Stimulated activated effector memory CD8-positive, alpha-beta T cell treated with anti-CD3 and anti-CD28 coated beads, Interleukin-12 subunit alpha, Interleukin-12 subunit beta, amount 100 ng/mL, for 72 hours (primary cell): ENCODE results near the gene GATAD1.
A peak's percentile ranks its signal among the peaks of the same experiment; 100 is the strongest.
"Not testable (repeated sequence)": the region's sequence is repeated elsewhere in the genome, so short reads cannot be mapped to it uniquely, and the experiment has no call there.

ENCODE experiments used
- ATAC-seq: fragments of 150-1000 bp; cut with Tn5 transposase; 2 replicates; pipeline ENCODE4 v1.10.0; 2021
- DNase-seq, 2 donors: peaks; one replicate each; pipeline ENCODE4 v3.0.0; 2021 to 2022; ENCODE audit warnings: low spot score in 2 of 2
- H3K27ac Mint-ChIP-seq: one replicate; pipeline ENCODE4 v1.8.0; 2022; ENCODE audit warnings: mild to moderate bottlenecking, mixed read lengths
- H3K36me3 Mint-ChIP-seq: one replicate; pipeline ENCODE4 v1.8.0; 2022; ENCODE audit warnings: mild to moderate bottlenecking, mixed read lengths
- H3K4me1 Mint-ChIP-seq: one replicate; pipeline ENCODE4 v1.8.0; 2022; ENCODE audit warnings: mixed read lengths
- H3K4me3 Mint-ChIP-seq: one replicate; pipeline ENCODE4 v1.8.0; 2022; ENCODE audit warnings: mild to moderate bottlenecking, mixed read lengths
- H3K9me3 Mint-ChIP-seq: one replicate; pipeline ENCODE4 v1.8.0; 2022; ENCODE audit warnings: mixed read lengths

GATAD1 gene

GRCh38 chr7:92447345-92448204 lies at the start of gene GATAD1:
GATAD1 (plus strand) TSS chr7:92447482; CDS start chr7:92447730, 248 bp downstream.
- H3K4me3 Mint-ChIP-seq: peak within 1 kb of the TSS; percentile 83
- H3K27ac Mint-ChIP-seq: peak within 1 kb of the TSS; percentile 94
- H3K9me3 Mint-ChIP-seq: no peaks in the 10 kb centered on the region
- ATAC-seq (peak; percentile 92), DNase-seq (peak; percentile 80 to 91)
- H3K4me1 Mint-ChIP-seq: peaks cover 6% of the 10 kb centered on the region
- H3K36me3 Mint-ChIP-seq: peaks cover 29% of the 10 kb centered on the region

DNA sequence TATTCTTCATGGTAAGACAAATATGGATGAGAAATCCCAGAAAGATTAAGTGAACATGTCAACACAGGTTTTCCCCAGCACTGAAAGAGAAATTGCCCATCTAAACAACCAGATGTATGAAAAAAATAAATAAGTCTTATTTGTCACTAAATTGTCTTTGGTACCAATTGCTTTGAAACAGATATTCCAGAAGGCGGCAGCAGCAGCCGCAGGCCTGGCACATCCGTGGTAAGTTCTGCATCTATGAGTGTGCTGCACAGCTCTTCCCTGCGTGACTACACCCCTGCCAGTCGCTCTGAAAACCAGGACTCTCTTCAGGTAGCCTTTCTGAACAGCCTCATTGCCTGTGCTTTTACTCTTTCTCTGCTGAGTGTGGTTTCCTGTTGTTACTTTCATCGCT lies 49.7 kb upstream of the GATAD1 start:
- Mint-ChIP-seq H3K4me1 (no peaks in the 10 kb centered on the region), H3K9me3 (no peaks in the 10 kb centered on the region), H3K36me3 (peaks cover 42% of the 10 kb centered on the region), H3K27ac (no peak overlapping the region), H3K4me3 (no peak overlapping the region)
- DNase-seq (no peak), ATAC-seq (no peak)

DNA sequence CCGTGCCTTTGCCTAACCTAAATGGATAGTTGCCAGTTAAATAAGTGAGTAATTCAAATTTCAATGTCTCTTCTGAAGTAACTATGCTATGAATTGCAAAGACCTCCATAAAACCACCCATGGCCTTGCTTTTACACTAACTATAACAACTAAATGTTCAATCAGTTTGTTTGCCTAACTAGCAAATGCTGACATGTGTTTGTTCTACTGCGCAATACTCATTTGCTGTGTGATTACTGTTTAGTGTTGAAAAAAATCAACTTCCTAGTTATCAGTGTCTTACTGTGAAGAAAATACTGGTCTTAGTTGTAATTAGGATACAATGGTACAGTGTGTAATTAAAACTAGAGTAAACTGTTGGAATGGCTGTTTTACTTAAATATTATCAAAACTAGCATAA lies 47.3 kb upstream of the GATAD1 start:
- Mint-ChIP-seq H3K27ac (no peak overlapping the region), H3K36me3 (peaks cover 42% of the 10 kb centered on the region), H3K4me1 (peaks cover 19% of the 10 kb centered on the region), H3K9me3 (no peaks in the 10 kb centered on the region), H3K4me3 (no peak overlapping the region)
- ATAC-seq (no peak), DNase-seq (no peak)

- H3K4me3 Mint-ChIP-seq: peak overlapping the region; percentile 2
- peaks cover 19% of the 10 kb centered on the region for H3K4me1 Mint-ChIP-seq
- peaks cover 16% of the 10 kb centered on the region for H3K36me3 Mint-ChIP-seq
- ATAC-seq (peak; percentile 71), DNase-seq (no peak)
- peak overlapping the region; percentile 48 for H3K27ac Mint-ChIP-seq
- no peaks in the 10 kb centered on the region for H3K9me3 Mint-ChIP-seq
Measured at GRCh38 chr7:92402920-92403759, 44.1 kb upstream of the GATAD1 start.

GRCh38 chr7:92403760-92404074 lies 43.6 kb upstream of the GATAD1 start:
- Mint-ChIP-seq H3K36me3 (peaks cover 10% of the 10 kb centered on the region), H3K4me3 (peak overlapping the region; percentile 2), H3K27ac (peak overlapping the region; percentile 48), H3K4me1 (peaks cover 19% of the 10 kb centered on the region), H3K9me3 (no peaks in the 10 kb centered on the region)
- no peak for DNase-seq
- ATAC-seq: peak; percentile 48

DNA sequence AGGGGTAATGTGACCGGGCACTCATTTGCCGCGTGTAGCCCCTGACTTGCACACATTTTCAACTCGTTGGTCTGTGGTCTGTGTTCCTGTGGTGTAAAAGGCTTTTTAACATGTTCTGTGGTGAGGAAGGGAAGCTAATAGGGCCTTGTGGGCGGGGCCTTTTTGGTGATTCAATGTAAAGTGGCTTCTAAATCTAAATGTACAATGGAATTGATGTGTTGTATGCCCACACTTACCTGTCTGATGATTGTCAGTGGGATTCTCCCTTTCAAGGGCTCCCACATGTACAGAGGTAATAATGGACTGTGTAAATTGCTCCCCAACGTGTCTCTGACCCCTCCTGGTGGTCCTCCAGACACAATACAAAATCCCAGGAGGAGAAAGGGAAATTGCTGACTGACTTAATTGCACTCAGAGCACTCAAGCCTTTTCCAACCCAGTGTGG lies 43.1 kb upstream of the GATAD1 start:
- Mint-ChIP-seq H3K4me1 (peaks cover 19% of the 10 kb centered on the region), H3K36me3 (peaks cover 5% of the 10 kb centered on the region), H3K9me3 (no peaks in the 10 kb centered on the region), H3K4me3 (peak overlapping the region; percentile 2), H3K27ac (peak overlapping the region; percentile 48)
- ATAC-seq (peak; percentile 85), DNase-seq (peak; percentile 17 to 64)

- ATAC-seq (no peak), DNase-seq (no peak)
- no peaks in the 10 kb centered on the region for H3K36me3 Mint-ChIP-seq
- peaks cover 2% of the 10 kb centered on the region for H3K4me1 Mint-ChIP-seq
- H3K27ac Mint-ChIP-seq: no peak overlapping the region
- no peaks in the 10 kb centered on the region for H3K9me3 Mint-ChIP-seq
- no peak overlapping the region for H3K4me3 Mint-ChIP-seq
Measured at GRCh38 chr7:92409357-92409756, 37.9 kb upstream of the GATAD1 start.

GRCh38 chr7:92410162-92410561 lies 37.1 kb upstream of the GATAD1 start:
- H3K4me1 Mint-ChIP-seq, H3K9me3 Mint-ChIP-seq, H3K27ac Mint-ChIP-seq, DNase-seq, H3K4me3 Mint-ChIP-seq, H3K36me3 Mint-ChIP-seq, ATAC-seq: not testable (repeated sequence)

DNA sequence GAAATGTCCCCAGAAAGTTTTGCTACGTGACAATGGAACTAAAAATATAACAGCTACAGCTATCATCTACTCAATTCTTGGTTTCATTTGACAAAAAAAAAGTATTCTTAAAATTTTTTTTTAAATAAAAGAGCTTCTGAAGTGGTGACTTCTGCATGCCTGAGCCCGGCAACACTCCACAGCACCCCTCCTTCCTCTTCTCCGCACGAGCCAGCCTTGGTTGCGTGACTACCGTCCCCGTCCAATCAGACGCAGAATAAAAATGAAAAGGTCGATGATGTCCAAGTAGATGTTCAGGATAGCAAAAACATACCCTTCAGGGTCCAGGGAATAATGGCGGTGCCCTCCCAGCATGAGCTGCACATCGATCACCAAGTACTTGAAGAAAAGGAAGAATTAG lies 34.5 kb upstream of the GATAD1 start:
- ATAC-seq (no peak), DNase-seq (no peak)
- H3K4me3 Mint-ChIP-seq: no peak overlapping the region
- no peaks in the 10 kb centered on the region for H3K4me1 Mint-ChIP-seq
- no peaks in the 10 kb centered on the region for H3K9me3 Mint-ChIP-seq
- H3K36me3 Mint-ChIP-seq: no peaks in the 10 kb centered on the region
- no peak overlapping the region for H3K27ac Mint-ChIP-seq

DNA sequence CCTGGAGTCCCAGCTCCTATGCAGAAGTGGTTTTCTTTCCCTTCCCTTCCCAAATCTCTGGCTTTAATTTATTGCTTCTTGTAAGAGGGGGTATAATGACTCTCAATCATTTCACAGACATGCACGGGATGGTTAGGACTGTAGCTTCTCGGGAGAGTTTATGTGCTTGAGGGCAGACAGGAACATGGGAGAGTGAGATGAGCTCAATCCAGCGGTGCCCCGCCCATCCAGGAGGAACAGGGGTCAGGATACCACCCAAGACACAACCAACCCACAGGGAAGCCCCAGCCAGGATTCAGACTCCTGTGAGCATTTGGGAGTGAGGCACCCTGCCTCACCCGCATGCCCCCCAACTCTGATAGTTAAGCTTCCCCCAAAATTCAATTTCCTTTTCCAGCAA lies 33.7 kb upstream of the GATAD1 start:
- no peak for DNase-seq
- ATAC-seq: no peak
- Mint-ChIP-seq H3K9me3 (no peaks in the 10 kb centered on the region), H3K4me1 (no peaks in the 10 kb centered on the region), H3K36me3 (no peaks in the 10 kb centered on the region), H3K27ac (no peak overlapping the region), H3K4me3 (no peak overlapping the region)

- ATAC-seq (no peak), DNase-seq (no peak)
- H3K9me3 Mint-ChIP-seq: no peaks in the 10 kb centered on the region
Measured at GRCh38 chr7:92415225-92415624, 32.1 kb upstream of the GATAD1 start.

GRCh38 chr7:92417913-92418312 lies 29.4 kb upstream of the GATAD1 start:
- H3K36me3 Mint-ChIP-seq: no peaks in the 10 kb centered on the region
- no peak for ATAC-seq
- H3K27ac Mint-ChIP-seq: no peak overlapping the region
- no peak for DNase-seq
- H3K9me3 Mint-ChIP-seq: no peaks in the 10 kb centered on the region
- no peaks in the 10 kb centered on the region for H3K4me1 Mint-ChIP-seq
- no peak overlapping the region for H3K4me3 Mint-ChIP-seq

More at GRCh38 chr7:92415225-92415624, 32.1 kb upstream of the GATAD1 start:
- Mint-ChIP-seq H3K36me3 (no peaks in the 10 kb centered on the region), H3K4me3 (no peak overlapping the region), H3K27ac (no peak overlapping the region), H3K4me1 (no peaks in the 10 kb centered on the region)

DNA sequence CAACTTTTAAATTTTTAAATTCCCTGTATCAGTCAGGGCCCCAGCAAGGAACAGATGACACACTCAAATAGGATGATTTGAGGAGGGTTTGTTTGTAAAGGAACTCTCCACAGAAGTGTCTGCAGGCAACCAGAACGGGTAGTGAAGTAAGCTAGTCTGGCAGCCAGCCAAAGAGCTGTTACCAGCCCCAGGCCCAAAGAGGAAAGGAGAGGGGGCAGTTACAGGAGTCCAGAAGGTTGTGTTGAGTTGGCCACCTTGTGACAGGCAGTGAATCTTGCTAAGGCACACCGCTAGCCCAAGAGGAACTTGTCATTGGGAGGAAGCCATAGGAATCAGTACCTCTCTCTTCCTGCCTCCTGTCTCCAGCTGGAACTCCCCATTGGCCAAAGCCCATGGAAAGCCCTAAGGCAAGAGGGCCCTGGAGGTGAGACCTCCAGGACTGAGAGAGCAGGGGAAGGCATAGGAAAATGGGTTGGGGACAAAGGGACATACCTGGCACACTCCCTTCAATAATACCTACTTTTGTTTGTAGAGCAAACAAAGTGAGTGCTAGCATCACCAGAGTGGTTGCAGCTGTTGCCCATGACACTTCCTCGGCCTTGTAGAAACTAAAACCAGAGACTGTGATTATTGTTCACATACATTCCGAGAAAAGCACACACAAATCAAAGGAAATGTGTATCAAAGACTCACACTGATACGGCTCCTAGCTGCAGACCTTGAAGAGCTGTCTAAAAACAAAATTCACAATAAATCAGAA lies 25.4 kb upstream of the GATAD1 start:
- ATAC-seq (no peak), DNase-seq (no peak)
- Mint-ChIP-seq H3K4me1 (peaks cover 15% of the 10 kb centered on the region), H3K36me3 (no peaks in the 10 kb centered on the region), H3K27ac (no peak overlapping the region), H3K9me3 (no peaks in the 10 kb centered on the region), H3K4me3 (no peak overlapping the region)

DNA sequence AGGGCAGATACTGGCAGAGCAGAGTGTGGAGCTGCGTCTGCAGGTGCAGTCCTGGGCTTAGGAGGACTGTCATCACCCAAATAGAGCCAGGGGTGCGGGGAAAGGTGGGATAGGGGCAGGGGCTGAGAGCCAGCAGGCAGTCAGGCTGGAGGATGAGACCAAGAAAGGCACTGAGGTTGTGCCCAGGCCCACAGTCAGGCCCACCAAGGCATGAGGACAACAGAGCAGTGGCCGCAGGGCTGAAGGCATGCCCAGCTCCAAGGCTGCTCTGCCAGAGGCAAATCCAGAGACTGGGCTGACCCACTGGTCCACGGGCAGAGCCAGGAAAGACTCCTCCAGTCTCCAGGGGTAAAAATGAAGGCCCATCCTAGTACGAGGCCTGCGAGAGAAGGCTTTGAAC lies 24.4 kb upstream of the GATAD1 start:
- ATAC-seq (no peak), DNase-seq (no peak)
- no peaks in the 10 kb centered on the region for H3K9me3 Mint-ChIP-seq
- H3K36me3 Mint-ChIP-seq: no peaks in the 10 kb centered on the region
- H3K4me1 Mint-ChIP-seq: peaks cover 15% of the 10 kb centered on the region
- H3K27ac Mint-ChIP-seq: no peak overlapping the region
- no peak overlapping the region for H3K4me3 Mint-ChIP-seq

DNA sequence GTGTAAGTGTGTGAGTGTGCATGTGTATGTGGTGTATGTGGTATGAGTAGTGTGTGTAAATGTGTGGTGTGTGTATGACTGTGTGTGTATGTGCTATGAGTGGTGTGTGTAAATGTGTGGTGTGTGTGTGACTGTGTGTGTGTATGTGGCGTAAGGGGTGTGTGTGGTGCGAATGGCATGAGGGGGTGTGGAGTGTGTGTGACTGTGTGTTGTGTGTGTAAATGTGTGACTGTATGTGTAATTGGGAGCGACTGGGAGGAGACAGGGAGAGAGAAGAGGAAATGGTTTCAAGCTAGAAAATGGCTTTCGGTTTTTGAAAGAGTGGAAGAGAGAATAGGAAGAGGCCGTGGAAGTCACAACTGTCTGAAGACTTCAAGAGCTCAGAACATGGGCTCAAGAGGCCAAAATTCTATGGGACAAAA lies 23.6 kb upstream of the GATAD1 start:
- no peaks in the 10 kb centered on the region for H3K36me3 Mint-ChIP-seq
- peak overlapping the region; percentile 75 for H3K4me3 Mint-ChIP-seq
- H3K27ac Mint-ChIP-seq: no peak overlapping the region
- no peaks in the 10 kb centered on the region for H3K9me3 Mint-ChIP-seq
- ATAC-seq (peak; percentile 40), DNase-seq (no peak)
- peaks cover 15% of the 10 kb centered on the region for H3K4me1 Mint-ChIP-seq
